HG02973 (cell line): ENCODE results near the gene DLX1.

Experiments
- ATAC-seq: cut with Tn5 transposase; IDR thresholded peaks from one replicate; pipeline ENCODE4 v1.9.1; 2021; ENCODE audit warnings: moderate library complexity; ENCODE audit not compliant: unreplicated experiment

DLX1 gene

DNA sequence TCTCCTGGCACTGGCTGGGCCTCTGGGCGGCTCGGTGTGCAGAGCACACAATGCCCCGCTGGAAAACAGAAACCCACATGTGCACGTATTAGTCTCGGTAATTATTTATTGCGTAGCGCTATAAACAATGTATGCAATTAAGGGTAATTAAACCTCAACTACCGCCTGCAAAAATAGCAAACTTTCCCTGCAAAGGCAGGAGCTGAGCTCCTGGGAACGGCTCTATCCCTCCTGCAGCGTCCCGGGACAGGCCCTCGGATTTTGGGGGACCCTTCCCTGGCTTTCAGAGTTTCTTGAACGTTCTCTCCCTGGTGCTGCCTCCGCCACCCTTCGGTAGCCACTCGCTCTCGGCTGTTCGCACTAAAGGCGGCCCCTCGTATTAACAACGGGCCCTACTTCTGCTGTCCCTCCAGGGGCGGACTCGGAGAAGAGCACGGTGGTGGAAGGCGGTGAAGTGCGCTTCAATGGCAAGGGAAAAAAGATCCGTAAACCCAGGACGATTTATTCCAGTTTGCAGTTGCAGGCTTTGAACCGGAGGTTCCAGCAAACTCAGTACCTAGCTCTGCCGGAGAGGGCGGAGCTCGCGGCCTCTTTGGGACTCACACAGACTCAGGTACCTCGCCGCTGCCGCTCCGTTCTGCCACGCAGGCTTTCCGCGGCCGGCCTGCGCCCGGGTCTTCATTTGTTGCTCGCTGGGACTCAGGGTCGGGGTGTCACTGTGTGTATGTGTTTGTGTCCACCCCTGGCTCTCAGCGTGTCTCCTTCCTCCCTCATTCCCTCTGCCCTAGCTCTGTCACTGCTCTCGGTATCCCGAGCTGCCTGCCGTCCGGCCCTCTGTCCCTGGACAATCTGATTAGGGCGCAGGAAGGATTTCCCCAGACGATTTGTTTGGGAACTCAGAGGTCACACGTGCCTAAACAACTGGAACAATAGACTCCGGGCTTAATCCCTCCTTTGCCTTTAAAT lies 1.2 kb downstream of the DLX1 start:
- ATAC-seq = peak; percentile 40

DNA sequence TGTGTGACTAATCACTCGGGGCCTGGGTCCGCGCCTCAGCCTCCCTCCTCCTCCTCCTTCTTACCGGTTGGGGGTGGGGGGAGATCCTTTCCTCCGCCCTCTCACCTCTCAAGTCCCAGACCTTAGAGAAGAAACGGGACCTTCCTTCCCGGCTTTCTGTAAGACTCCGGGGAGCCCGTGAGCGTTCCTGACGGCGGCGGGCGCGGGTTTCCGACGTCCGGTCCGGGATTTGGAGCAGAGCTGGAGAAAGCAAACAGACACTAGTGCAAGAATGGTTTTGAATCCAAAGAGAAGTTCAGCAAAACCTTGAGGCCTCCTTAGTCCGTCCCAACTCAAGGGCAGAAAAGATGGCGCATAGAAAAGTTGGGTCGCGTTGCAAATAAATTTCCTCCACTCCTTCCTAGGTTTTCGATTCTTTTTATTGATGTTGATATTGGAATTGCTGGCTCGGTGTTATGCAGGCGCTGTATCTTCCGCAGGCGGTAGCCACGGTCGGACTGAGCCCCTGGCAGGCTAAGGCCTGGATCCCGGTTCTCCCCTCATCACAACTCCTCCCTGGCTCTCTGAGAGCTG lies 2.0 kb downstream of the DLX1 start:
- no peak for ATAC-seq

DNA sequence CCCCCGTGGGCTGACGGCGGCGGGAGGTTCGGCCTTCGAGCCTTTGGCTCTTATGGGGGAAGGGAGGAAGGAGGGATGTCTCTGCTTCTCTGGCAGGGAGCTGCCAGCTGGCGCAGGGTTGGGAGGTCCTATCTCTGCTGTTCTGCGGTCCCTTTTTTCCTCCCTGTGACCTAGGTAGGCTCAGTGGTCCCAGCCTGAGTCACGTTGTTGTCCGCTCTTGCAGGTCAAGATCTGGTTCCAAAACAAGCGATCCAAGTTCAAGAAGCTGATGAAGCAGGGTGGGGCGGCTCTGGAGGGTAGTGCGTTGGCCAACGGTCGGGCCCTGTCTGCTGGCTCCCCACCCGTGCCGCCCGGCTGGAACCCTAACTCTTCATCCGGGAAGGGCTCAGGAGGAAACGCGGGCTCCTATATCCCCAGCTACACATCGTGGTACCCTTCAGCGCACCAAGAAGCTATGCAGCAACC lies 2.5 kb downstream of the DLX1 start:
- ATAC-seq = no peak

DNA sequence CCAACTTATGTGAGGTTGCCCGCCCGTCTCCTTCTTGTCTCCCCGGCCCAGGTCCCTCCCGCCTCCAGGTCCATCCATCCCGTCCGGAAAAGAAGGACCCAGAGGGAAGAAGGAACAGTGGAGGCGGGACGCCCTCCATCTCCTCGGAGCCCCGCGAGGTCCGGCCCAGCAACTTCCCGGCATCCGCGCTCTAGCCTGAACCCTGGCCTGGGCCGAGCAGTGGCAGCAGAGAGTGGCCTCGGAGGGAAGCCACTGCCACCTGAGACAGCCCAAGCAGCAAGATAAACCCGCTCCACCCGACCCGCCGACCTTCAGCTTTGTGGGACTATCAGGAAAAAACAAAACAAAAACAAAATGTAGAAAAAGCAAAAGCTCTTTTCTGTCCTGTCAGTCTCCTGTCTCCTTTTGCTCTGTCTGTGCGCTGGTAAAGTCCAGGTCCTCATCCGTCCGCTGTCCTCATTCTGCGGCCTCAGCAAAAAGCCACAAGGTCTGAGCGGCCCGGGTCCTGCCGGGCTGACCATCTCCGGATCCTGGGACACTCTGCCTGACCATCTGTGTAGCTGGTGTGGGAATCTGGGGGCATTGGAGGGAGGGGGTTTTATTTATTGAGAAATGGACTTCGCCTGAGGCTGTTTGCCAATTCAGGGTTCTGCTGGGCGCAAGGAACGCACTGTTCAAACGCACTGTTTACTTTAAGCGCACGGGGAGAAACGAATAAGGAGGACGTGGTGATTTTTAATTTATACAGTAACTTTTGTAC lies 3.1 kb downstream of the DLX1 start:
- ATAC-seq = no peak

DNA sequence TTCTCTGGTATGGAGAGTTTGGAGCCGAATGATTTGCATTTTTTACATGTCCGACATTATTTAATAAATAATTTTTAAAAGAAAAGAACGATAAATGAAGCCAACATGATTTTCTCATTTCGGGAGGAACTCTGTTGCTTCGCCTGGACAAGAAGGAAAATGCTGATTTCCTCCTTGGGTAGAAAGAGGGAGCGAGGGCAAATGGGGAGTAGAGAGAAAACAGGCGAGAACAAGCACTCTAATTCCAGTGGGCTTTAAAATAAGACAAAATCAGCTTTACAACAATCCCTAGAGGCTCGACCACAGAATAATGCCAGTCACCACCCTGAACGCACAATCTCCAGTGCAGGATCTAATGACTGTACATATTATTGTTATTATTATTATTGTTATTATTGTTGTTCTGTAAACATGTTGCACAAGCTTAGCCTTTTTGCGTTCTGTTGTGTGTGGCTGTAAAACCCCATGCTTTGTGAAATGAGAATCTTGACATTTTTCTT lies 3.7 kb downstream of the DLX1 start:
- no peak for ATAC-seq

DNA sequence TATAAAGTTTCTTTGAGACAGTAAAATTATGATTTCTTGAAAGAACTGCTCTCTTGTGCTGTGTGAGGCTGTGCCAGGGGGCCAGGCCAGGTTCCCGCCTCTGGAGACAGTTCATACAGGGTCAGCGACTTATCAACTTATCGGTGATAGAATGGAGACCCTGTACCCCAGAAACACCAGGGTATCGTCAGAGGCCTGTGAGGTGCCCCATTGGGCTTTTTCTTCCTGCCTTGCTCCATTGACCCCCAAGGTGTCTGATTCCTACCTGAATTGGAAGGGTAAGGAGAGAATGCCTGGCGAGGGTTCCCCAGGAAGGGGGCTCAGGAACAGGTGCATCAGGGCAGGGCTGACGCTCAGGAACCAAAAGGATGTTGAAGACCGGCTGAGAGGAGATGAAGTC lies 4.3 kb downstream of the DLX1 start:
- ATAC-seq = no peak

DNA sequence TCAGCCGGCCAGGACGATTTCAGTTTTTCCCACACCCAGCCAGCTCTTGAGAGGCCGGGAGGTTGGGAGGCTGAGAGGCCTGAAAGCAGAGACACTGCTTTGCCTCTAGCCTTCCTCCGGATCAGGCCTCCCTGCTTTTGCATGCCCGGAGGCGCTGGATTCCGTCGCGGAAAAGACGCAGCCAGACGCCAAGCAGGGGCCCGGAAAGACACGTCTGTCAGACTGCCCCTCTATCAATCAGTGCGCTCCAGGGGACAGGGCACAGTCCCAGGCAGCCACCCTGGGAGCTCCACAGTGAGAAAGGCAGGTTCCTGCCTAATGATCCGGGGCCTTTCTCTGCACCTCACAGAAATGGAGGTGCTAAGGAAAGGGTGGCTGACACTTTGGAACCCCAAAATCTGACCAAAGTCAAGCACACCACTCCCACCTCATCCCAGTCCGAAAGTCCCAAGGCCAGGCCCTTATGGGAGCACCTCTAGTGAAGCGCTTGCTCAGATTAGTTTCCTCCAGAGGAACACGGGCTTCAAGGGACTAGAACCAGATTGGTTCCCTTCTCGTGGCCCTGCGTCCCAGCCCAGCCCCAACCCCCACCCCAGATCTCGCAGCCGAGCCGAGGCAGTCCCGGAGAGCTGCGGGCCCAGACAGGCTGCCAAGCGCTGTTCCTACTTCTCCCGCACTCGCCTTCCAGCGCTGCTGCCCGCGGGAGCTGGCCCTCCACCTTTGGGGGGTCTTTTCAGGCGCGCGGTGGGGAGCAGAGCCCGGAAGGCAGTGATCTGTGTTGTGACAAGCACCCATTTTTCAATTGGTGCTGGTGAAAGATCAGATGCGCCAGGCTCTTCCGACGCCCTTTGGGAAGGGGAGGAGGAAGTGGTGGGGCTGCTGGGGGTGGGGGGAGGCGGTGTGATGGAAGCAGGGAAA lies 5.0 kb downstream of the DLX1 start:
- no peak for ATAC-seq

DNA sequence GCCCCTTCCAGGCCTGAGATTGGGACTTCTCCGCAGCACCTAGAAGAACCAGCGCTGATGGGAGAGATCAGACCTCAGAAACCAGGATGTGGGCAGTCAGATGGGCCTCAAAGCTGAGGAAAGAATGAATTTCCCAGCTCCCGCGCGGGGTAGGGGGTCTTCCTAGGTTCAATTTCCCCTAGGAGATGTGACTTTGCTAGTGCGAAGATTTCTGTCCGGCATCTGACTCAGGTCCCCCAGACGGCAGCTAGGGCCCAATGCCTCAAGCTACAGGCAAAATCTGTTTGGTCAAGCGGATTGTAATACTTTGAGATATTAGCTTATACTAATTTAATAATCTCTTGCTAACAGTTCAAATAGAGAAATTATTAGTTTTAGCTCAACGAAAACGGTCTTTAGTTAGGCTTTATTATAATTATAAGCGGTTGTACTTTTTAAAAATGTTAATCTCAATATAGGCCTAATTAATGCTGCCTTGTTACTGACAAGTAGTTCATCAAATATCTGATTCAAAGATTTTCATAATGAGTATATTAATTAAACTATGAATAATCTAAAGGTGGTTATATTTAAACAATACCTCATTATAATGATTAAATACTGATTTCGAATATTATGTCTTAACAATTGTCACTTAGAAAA lies 5.8 kb downstream of the DLX1 start:
- no peak for ATAC-seq

DNA sequence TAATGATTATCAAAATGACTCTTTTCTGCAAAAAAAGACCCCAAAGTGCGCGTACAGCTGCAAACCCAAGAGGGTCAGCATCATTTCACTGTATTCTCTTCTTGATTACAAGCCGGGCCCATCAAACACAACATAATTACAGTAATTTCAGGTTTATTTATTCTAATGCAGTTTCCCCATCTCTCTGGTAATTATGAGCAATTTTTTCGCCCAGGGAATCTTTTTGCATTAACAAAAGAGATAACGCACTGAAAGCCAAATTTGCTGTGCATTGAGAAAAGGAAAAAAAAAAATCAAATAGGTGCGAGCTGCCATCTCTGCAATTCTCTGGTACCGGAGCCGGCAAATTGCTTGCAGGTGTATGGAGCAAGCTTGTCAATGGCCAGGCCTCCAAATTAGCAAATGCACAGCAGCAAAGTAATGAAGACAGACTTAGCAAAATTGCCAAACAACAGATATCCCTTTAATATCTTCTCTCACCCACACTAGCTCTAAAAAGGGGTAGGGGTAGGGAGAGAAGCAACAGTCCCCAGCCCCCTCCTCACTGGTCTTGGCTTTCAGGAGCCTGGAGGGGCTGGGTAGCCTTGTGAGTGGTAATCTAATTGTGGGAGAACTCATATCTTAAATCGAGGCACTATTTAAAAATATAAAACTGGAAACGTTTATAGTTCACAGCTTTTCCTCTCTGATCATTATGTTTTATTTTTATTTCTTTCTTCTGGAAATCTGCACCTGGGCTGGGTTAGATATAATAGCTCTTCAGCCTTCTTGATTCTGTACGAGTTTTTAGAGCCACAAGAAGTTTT lies 6.7 kb downstream of the DLX1 start:
- no peak for ATAC-seq

DNA sequence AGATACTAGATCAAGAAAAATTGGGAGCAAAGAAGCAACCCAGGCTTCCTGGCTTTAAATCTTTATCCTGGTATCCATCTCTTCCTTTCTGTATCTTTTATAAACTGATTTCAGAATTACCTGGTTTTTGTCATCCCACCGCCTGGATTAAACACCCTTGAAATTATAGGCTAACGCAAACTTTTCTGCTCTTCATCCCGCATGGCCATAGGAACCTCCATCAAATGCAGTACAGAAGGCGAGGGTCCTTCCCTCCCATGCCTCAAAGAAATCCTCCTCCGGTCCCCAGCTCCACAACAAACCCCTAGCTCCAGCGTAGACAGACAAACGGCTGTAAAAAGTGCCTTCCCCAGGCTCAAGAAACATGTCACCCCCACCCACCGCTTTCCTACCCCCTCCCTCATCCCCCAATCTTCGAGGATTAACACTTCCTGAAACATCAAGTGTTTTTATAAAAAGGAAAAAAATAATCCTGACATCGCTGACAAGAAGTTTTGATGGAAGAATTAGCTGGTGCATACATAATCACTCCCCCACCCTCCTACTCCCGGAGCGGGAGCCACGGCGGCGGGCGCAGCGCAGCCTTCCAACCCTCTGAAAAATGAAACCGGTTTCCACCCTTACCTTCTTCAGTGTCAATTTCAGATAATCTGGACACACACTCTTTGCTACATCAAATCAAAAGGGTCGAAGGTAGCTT lies 7.6 kb downstream of the DLX1 start:
- ATAC-seq = no peak

DNA sequence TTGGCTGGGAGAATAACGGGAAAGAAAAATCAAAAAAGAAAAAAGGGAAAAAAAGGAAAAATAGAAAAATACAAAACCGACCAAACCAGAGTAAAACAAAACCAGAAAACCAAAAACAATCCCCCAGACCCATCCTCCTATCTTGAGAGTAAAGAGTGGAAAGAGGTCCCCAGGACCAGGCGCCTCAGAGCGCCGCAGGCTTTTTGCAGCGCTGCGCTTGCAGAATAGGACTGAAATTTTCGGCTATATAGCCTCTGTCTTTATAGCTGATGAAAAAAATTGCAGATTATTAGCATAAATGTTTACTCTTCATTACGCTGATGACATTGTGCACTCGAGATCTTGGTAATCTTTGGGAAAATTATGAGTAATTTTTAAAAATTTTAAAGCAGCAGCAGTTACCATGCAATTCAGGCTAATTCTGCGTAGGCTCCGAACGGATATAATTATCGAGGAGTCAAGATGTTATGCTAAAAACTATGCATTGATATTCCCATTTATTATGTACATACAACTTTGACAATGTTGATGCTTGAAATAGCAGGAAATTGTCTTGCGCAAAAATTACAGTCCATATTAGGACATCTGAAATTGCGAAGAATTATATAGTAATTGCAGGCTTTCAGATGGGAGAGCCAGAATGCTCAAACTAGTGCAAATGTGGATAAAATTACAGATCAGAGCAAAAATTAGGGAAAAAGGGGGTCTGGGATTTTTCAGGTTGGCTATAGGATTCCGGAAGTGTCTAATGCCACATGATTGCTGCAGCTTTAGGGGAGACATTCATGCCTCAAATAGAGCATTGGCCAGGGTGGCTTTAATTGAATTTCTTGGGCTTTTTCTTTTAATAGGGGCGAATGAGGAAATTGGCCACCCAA lies 8.3 kb downstream of the DLX1 start:
- ATAC-seq = no peak

DNA sequence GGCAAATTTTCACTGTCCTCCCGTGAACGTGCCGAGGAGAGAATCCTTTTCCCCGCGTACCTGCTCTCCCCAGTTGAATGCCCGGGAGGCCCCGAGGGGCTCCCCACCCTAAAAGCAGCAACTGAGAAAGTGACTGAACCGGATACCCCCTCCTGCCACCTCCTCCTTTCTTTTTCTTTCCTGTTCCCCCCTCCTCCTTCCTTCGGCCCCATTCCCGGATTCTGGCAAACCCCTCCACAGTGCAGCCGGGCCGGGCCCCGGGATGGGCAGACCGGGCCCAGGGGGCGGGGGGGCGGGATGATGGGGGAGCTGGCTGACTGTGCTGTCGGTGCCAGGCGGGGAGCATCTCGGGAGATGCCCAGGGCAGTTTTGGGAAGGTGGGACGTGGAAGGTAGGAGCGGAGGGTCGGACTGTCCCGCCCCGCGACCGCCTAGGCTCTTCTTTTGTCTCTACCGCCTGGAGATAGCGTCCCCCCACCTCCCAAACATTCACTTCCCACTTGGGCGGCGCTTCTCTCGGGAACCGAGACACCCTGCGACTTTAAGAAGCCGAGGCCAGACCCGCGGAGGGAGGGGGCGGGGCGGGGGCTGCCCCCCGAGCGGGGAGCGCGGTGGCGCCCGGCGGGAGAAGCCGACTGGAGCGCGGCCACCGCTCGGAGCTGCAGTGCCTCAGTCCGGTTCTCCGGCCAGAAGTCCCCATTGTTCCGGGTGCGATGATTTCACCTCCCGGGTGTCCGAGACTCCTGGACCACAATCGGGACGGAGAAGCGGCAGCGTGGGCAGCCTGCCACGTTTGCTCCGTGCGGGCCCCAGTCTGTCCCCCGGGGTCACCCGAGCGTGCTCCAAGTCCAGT lies 9.2 kb downstream of the DLX1 start:
- ATAC-seq = no peak

DNA sequence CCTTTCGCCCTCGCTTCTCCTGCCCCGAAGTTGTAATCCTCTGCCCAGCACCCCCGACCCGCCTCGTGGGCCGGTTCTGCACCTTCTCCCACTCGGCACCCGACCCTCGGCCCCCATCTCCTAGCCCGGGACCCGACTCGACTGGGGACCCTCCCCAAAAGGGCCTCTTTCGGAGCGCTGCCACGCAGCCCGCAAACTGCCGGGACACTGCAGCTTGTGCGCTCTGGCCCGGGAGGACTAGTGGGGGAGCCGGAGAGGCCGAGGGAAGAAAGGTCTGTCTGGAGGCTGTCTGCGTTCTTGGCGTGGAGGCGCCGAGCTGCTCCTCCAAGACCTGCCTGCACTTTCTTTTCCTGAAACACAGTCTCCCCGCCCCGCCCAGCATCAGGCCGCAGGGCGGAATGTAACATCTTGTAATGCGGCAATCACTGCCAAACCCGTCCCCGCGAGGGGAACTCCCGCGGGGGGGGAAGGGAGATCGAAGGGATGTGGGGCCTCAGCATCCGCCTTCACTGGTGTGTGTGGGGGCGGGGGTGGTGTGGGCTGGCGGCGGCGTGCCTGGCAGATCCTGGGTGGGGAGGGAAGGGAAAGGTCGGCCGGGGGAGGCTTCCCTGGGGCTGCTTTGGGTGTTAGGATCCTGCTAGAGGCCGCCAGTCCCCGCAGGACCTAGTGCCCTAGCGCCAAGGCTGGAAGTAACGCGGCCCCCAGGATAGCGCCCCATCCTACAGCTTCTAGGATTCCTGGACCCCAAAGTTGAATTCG lies 10.0 kb downstream of the DLX1 start:
- no peak for ATAC-seq

DNA sequence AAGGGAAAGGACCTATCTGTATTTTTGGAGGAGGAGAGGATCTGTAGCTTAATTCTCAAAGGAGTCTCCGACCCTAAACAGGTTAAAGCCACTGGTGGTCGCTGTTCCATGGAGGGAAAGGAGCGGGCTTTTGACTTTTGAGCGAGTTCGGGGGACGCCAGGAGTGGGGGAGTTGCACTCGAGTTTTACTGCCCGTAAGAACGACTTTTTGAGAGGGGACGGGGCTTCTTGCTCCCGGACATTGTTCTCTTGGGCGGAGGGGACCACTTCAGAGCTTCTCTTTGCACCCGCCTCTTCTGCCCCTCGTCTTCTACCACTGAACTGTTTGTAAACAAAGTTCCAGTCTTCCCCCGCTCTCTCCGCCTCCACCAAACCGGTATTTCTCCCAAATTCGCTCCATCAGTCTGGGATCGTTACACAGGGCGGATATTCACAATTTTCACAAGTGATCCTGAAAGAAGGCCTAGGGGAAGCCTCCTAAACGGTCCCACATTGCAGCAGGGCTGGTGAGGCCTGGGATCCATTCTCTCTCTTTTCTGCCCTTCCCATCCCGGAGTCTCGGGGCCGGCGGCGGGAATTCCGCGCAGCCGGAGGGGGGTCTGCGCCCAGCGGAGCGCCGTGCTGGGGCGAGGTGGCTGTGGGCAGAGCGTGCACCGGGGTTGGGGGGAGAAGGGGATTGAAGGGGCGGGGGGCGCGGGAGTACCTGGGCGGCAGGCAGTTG lies 10.8 kb downstream of the DLX1 start:
- ATAC-seq = no peak
